NCI-H345 (cell line): ENCODE data around the gene FMN2.

Experiments
- DNase-seq: peaks from one replicate; lab custom pipeline; 2025; lab: John Stamatoyannopoulos, UW

FMN2 gene

GRCh38 chr1:240098534-240098933 is 6.9 kb downstream of the FMN2 start:
- no peak for DNase-seq

- no peak for DNase-seq
These were observed 7.6 kb downstream of the FMN2 start for GRCh38 chr1:240099329-240099728.

GRCh38 chr1:240099748-240100147 is 8.1 kb downstream of the FMN2 start:
- DNase-seq = no peak

- DNase-seq = no peak
These were observed 8.8 kb downstream of the FMN2 start for GRCh38 chr1:240100371-240100934.

- no peak for DNase-seq
These were observed 9.6 kb downstream of the FMN2 start for GRCh38 chr1:240101306-240101705.

- DNase-seq = no peak
These were observed 10.1 kb downstream of the FMN2 start for GRCh38 chr1:240101737-240102136.

- DNase-seq = no peak
These were observed 13.0 kb downstream of the FMN2 start for GRCh38 chr1:240104672-240105071.

- peak; percentile 18 for DNase-seq
These were observed 15.5 kb downstream of the FMN2 start for GRCh38 chr1:240107058-240107684.

- DNase-seq = no peak
These were observed 17.4 kb downstream of the FMN2 start for GRCh38 chr1:240109130-240109529.

- DNase-seq = no peak
These were observed 18.4 kb downstream of the FMN2 start for GRCh38 chr1:240109920-240110636.

- no peak for DNase-seq
These were observed 19.9 kb downstream of the FMN2 start for GRCh38 chr1:240111558-240111957.

- DNase-seq = peak; percentile 13
These were observed 22.5 kb downstream of the FMN2 start for GRCh38 chr1:240114222-240114621.

- no peak for DNase-seq
These were observed 24.1 kb downstream of the FMN2 start for GRCh38 chr1:240115831-240116230.

GRCh38 chr1:240116831-240117769 is 25.4 kb downstream of the FMN2 start:
- no peak for DNase-seq

- no peak for DNase-seq
These were observed 26.2 kb downstream of the FMN2 start for GRCh38 chr1:240117930-240118329.

- DNase-seq = peak; percentile 96
These were observed 31.2 kb downstream of the FMN2 start for GRCh38 chr1:240122639-240123613.

GRCh38 chr1:240126821-240127220 is 35.1 kb downstream of the FMN2 start:
- DNase-seq = no peak

- DNase-seq = no peak
These were observed 36.7 kb downstream of the FMN2 start for GRCh38 chr1:240128366-240128765.

GRCh38 chr1:240134113-240134512 is 42.4 kb downstream of the FMN2 start:
- no peak for DNase-seq

GRCh38 chr1:240134596-240134995 is 42.9 kb downstream of the FMN2 start:
- DNase-seq = no peak

- DNase-seq = no peak
These were observed 44.7 kb downstream of the FMN2 start for GRCh38 chr1:240136402-240136801.
